Ramos (cell line): ENCODE results near the gene SLC28A1.

ENCODE experiments used
- in situ Hi-C: fragments of 300-500 bp; cut with MboI; formaldehyde crosslinking; loops from one replicate; pipeline ENCODE4 v1.14.3; 2022; ENCODE audit warnings: low sequenced_read_pairs; ENCODE audit not compliant: unreplicated experiment

SLC28A1 gene

GRCh38 chr15:84880822-84881519 is 3.5 kb upstream of the SLC28A1 start:
- in situ Hi-C loops, result no loop called here

GRCh38 chr15:84881520-84881830 is 3.0 kb upstream of the SLC28A1 start:
- in situ Hi-C loops, result no loop called here

GRCh38 chr15:84883466-84883865 is 996 bp upstream of the SLC28A1 start:
- in situ Hi-C loops, result no loop called here

GRCh38 chr15:84885801-84886200 is 1.3 kb downstream of the SLC28A1 start:
- in situ Hi-C loops, result no loop called here

- in situ Hi-C loops, result no loop called here
Measured at GRCh38 chr15:84886211-84886983, 1.9 kb downstream of the SLC28A1 start.

GRCh38 chr15:84886984-84887299 is 2.5 kb downstream of the SLC28A1 start:
- in situ Hi-C loops, result no loop called here

GRCh38 chr15:84887938-84888337 is 3.5 kb downstream of the SLC28A1 start:
- in situ Hi-C loops, result no loop called here

GRCh38 chr15:84888639-84889038 is 4.2 kb downstream of the SLC28A1 start:
- in situ Hi-C loops, result no loop called here

GRCh38 chr15:84889313-84889990 is 5.0 kb downstream of the SLC28A1 start:
- in situ Hi-C loops, result no loop called here

- in situ Hi-C loops, result no loop called here
Measured at GRCh38 chr15:84889991-84890669, 5.7 kb downstream of the SLC28A1 start.

GRCh38 chr15:84890670-84891162 is 6.3 kb downstream of the SLC28A1 start:
- in situ Hi-C loops, result no loop called here

GRCh38 chr15:84891339-84891738 is 6.9 kb downstream of the SLC28A1 start:
- in situ Hi-C loops, result no loop called here

GRCh38 chr15:84892786-84893307 is 8.4 kb downstream of the SLC28A1 start:
- in situ Hi-C loops, result no loop called here

- in situ Hi-C loops, result no loop called here
Measured at GRCh38 chr15:84893607-84894006, 9.1 kb downstream of the SLC28A1 start.

GRCh38 chr15:84894736-84895425 is 10.4 kb downstream of the SLC28A1 start:
- in situ Hi-C loops, result no loop called here

- in situ Hi-C loops, result no loop called here
Measured at GRCh38 chr15:84898761-84899160, 14.3 kb downstream of the SLC28A1 start.

- in situ Hi-C loops, result no loop called here
Measured at GRCh38 chr15:84899750-84900149, 15.3 kb downstream of the SLC28A1 start.

- in situ Hi-C loops, result no loop called here
Measured at GRCh38 chr15:84901540-84901939, 17.1 kb downstream of the SLC28A1 start.

- in situ Hi-C loops, result no loop called here
Measured at GRCh38 chr15:84903751-84904150, 19.3 kb downstream of the SLC28A1 start.

- in situ Hi-C loops, result no loop called here
Measured at GRCh38 chr15:84904419-84904818, 20.0 kb downstream of the SLC28A1 start.
